CD4-positive, alpha-beta T cell (primary cell): ENCODE measurements around the gene TRNAU1AP. TPM values are rescaled to one million over a fixed set of nuclear protein-coding genes. Genes with fewer than 3 reads are reported as not detected.
"Not testable (repeated sequence)": the region's sequence is repeated elsewhere in the genome, so short reads cannot be mapped to it uniquely, and the experiment has no call there.

ENCODE experiments used
- ATAC-seq: fragments of 200-7000 bp; cut with Tn5 transposase; one replicate; pipeline ENCODE4 v1.10.0; 2022; ENCODE audit warnings: mild to moderate bottlenecking; ENCODE audit not compliant: poor library complexity
- CTCF ChIA-PET: fragments of 350-600 bp; sonication (Branson Sonifier 250); formaldehyde crosslinking; loops from one replicate; lab custom pipeline; 2021; ENCODE audit warnings: antibody characterized with exemption, inconsistent platforms; lab: Charles Lee
- POLR2A ChIA-PET: fragments of 350-600 bp; sonication (Branson Sonifier 250); formaldehyde crosslinking; loops from one replicate; lab custom pipeline; 2021; ENCODE audit warnings: antibody characterized with exemption, inconsistent platforms; lab: Charles Lee
- DNase-seq, 14 experiments: peaks; one replicate each; pipeline ENCODE4 v3.0.0-alpha.2; 2013 to 2020; ENCODE audit warnings: mixed read lengths in 2 of 14
- H3K27ac ChIP-seq, 2 donors: one replicate each; pipeline versions ENCODE4 v1.5.1 to v1.7.0; 2013; ENCODE audit warnings: low read length in 2 of 2, low read depth in 1 of 2, mild to moderate bottlenecking in 1 of 2
- H3K27me3 ChIP-seq, 2 experiments: 1 replicate in 1 of 2; 2 replicates in 1 of 2; pipeline versions ENCODE4 v1.6.1 to v1.7.0; 2013; ENCODE audit warnings: low read length in 2 of 2, control low read depth in 1 of 2, mild to moderate bottlenecking in 1 of 2, moderate library complexity in 1 of 2; ENCODE audit not compliant: insufficient read depth in 2 of 2, control insufficient read depth in 1 of 2
- H3K36me3 ChIP-seq: one replicate; pipeline ENCODE4 v1.6.1; 2013; ENCODE audit warnings: low read length, control low read depth; ENCODE audit not compliant: insufficient read depth
- H3K4me1 ChIP-seq: one replicate; pipeline ENCODE4 v1.6.1; 2013; ENCODE audit warnings: low read length, control low read depth; ENCODE audit not compliant: insufficient read depth
- H3K4me3 ChIP-seq: one replicate; pipeline ENCODE4 v1.5.1; 2013; ENCODE audit warnings: mild to moderate bottlenecking, low read length, moderate library complexity
- H3K9me3 ChIP-seq, 2 experiments: 1 replicate in 1 of 2; 2 replicates in 1 of 2; pipeline versions ENCODE4 v1.6.1 to v1.7.0; 2013; ENCODE audit warnings: low read length in 2 of 2, mild to moderate bottlenecking in 2 of 2, control low read depth in 1 of 2, moderate library complexity in 1 of 2; ENCODE audit not compliant: control insufficient read depth in 1 of 2, insufficient read depth in 1 of 2
- H3K27ac Mint-ChIP-seq: one replicate; pipeline ENCODE4 v1.8.0; 2020; ENCODE audit warnings: mixed read lengths
- H3K27me3 Mint-ChIP-seq: one replicate; pipeline ENCODE4 v1.8.0; 2021; ENCODE audit warnings: mixed read lengths
- H3K36me3 Mint-ChIP-seq: one replicate; pipeline ENCODE4 v1.8.0; 2021; ENCODE audit warnings: low read depth, mixed read lengths
- H3K4me1 Mint-ChIP-seq: one replicate; pipeline ENCODE4 v1.8.0; 2021; ENCODE audit warnings: low read depth, mixed read lengths
- H3K4me3 Mint-ChIP-seq: one replicate; pipeline ENCODE4 v1.8.0; 2020; ENCODE audit warnings: mild to moderate bottlenecking, mixed read lengths
- H3K9me3 Mint-ChIP-seq: one replicate; pipeline ENCODE4 v1.8.0; 2020; ENCODE audit warnings: mixed read lengths
- CTCF ChIP-seq: fragments of 200-600 bp; IDR thresholded peaks from one replicate; pipeline ENCODE4 v1.8.0; 2022; ENCODE audit warnings: antibody characterized with exemption, mild to moderate bottlenecking
- intact Hi-C, 2 experiments: fragments of 100-400 bp; cut with DNase I in 1 of 2; cut with micrococcal nuclease in 1 of 2; formaldehyde crosslinking; loops; one replicate each; pipeline versions ENCODE4 v1.15.1 to v1.9.0; 2023 to 2025; cut with DNase I, micrococcal nuclease
- total RNA-seq, 174 experiments: library from RNA in 2 of 174; stranded (reverse) in 2 of 174; gene quantifications; one replicate each; pipeline ENCODE4 v1.2.3 and lab custom pipeline; 2021 to 2026

The TRNAU1AP gene
- total RNA-seq, 2 experiments from 2014 or later: 21.4 to 24.2 TPM

- Mint-ChIP-seq H3K36me3 (peaks cover 14% of the 10 kb centered on the region), H3K9me3 (no peaks in the 10 kb centered on the region), H3K4me3 (peak overlapping the region; percentile 66), H3K27ac (no peak overlapping the region), H3K4me1 (peaks cover 32% of the 10 kb centered on the region), H3K27me3 (no peaks in the 10 kb centered on the region)
- TF ChIP-seq CTCF: no peak
- H3K27ac ChIP-seq: no peak overlapping the region
- intact Hi-C loops: no loop called here
- H3K4me3 ChIP-seq: no peak overlapping the region
- ChIA-PET POLR2A (no interaction called here), CTCF (no interaction called here)
- no peaks in the 10 kb centered on the region for H3K36me3 ChIP-seq
- no peak for ATAC-seq
- no peaks in the 10 kb centered on the region for H3K9me3 ChIP-seq
- peaks cover 19% of the 10 kb centered on the region for H3K4me1 ChIP-seq
- DNase-seq: no peak
- no peaks in the 10 kb centered on the region for H3K27me3 ChIP-seq
Observed at GRCh38 chr1:28521502-28522164, 31.3 kb upstream of the TRNAU1AP start.

- H3K4me3 ChIP-seq, H3K27me3 ChIP-seq, H3K27ac Mint-ChIP-seq, H3K36me3 ChIP-seq, DNase-seq, ATAC-seq, H3K27ac ChIP-seq, intact Hi-C loops, CTCF ChIA-PET, H3K9me3 ChIP-seq, H3K27me3 Mint-ChIP-seq, H3K9me3 Mint-ChIP-seq, H3K4me3 Mint-ChIP-seq: not testable (repeated sequence)
- Mint-ChIP-seq H3K36me3 (peaks cover 10% of the 10 kb centered on the region), H3K4me1 (peaks cover 23% of the 10 kb centered on the region)
- peaks cover 18% of the 10 kb centered on the region for H3K4me1 ChIP-seq
- POLR2A ChIA-PET: interaction anchor here (1.2 kb wide), 1 partner anchor 59 kb away, joined by 3 read pairs; no protein-coding TSS in a partner anchor
Observed at GRCh38 chr1:28522537-28522936, 30.3 kb upstream of the TRNAU1AP start.

GRCh38 chr1:28525002-28525642 is 27.8 kb upstream of the TRNAU1AP start:
- intact Hi-C loops, H3K27me3 ChIP-seq, DNase-seq, H3K27ac ChIP-seq, H3K36me3 ChIP-seq, POLR2A ChIA-PET, H3K9me3 ChIP-seq, H3K27ac Mint-ChIP-seq, ATAC-seq, H3K4me1 ChIP-seq, H3K9me3 Mint-ChIP-seq, H3K4me3 Mint-ChIP-seq, H3K4me1 Mint-ChIP-seq, H3K27me3 Mint-ChIP-seq, H3K4me3 ChIP-seq, CTCF ChIA-PET: not testable (repeated sequence)
- H3K36me3 Mint-ChIP-seq: peaks cover 11% of the 10 kb centered on the region

- Histone ChIP-seq H3K27ac (no peak overlapping the region), H3K4me3 (no peak overlapping the region), H3K4me1 (no peaks in the 10 kb centered on the region), H3K9me3 (no peaks in the 10 kb centered on the region), H3K36me3 (peaks cover 5% of the 10 kb centered on the region), H3K27me3 (no peaks in the 10 kb centered on the region)
- H3K4me1 Mint-ChIP-seq: peaks cover 4% of the 10 kb centered on the region
- no peak for TF ChIP-seq CTCF
- H3K36me3 Mint-ChIP-seq: peaks cover 18% of the 10 kb centered on the region
- no peak overlapping the region for H3K27ac Mint-ChIP-seq
- no peaks in the 10 kb centered on the region for H3K9me3 Mint-ChIP-seq
- intact Hi-C loops: no loop called here
- no peaks in the 10 kb centered on the region for H3K27me3 Mint-ChIP-seq
- ChIA-PET POLR2A (no interaction called here), CTCF (interaction anchor here (0.5 kb wide), 1 partner anchor 111 kb away, joined by 3 read pairs; no protein-coding TSS in a partner anchor)
- H3K4me3 Mint-ChIP-seq: no peak overlapping the region
- no peak for DNase-seq
- no peak for ATAC-seq
Observed at GRCh38 chr1:28526886-28527285, 26.0 kb upstream of the TRNAU1AP start.
